Neural cell (in vitro differentiated cells): ENCODE data around the gene COL9A1. TPM values are rescaled to one million over a fixed set of nuclear protein-coding genes. Genes with fewer than 3 reads are reported as not detected.

Experiments
- H2AFZ ChIP-seq: fragments of 200-600, 300-800 bp; sonication (generic), shearing (Covaris generic); 2 replicates; pipeline ENCODE4 v1.6.0; 2014; ENCODE audit warnings: low read depth, mild to moderate bottlenecking, antibody characterized with exemption, low read length, moderate library complexity
- H3F3A ChIP-seq: fragments of 200-600 bp; shearing (Covaris generic); 2 replicates; pipeline ENCODE4 v1.6.1; 2016; ENCODE audit warnings: mild to moderate bottlenecking, moderate library complexity, mixed read lengths, antibody characterized with exemption, low read length; ENCODE audit not compliant: insufficient read depth, poor library complexity, severe bottlenecking
- H3K27ac ChIP-seq: fragments of 200-600, 300-800 bp; sonication (generic), shearing (Covaris generic); 2 replicates; pipeline ENCODE4 v1.5.1; 2014; ENCODE audit warnings: mild to moderate bottlenecking, low read length, moderate library complexity
- H3K27me3 ChIP-seq: fragments of 300-800, 200-600 bp; sonication (generic), shearing (Covaris generic); 2 replicates; pipeline ENCODE4 v1.6.0; 2014; ENCODE audit warnings: mild to moderate bottlenecking, low read depth, low read length, moderate library complexity; ENCODE audit not compliant: insufficient read depth
- H3K36me3 ChIP-seq: fragments of 300-800, 200-600 bp; sonication (generic), shearing (Covaris generic); 2 replicates; pipeline ENCODE4 v1.5.1; 2014; ENCODE audit warnings: mild to moderate bottlenecking, antibody characterized with exemption, low read length, moderate library complexity; ENCODE audit not compliant: insufficient read depth
- H3K4me2 ChIP-seq: fragments of 300-800, 200-600 bp; sonication (generic), shearing (Covaris generic); 2 replicates; pipeline ENCODE4 v1.6.0; 2014; ENCODE audit warnings: mild to moderate bottlenecking, low read length
- H3K4me3 ChIP-seq: fragments of 300-800, 200-600 bp; sonication (generic), shearing (Covaris generic); 2 replicates; pipeline ENCODE4 v1.5.1; 2014; ENCODE audit warnings: mild to moderate bottlenecking, low read length, moderate library complexity
- H3K79me2 ChIP-seq: fragments of 200-600 bp; shearing (Covaris generic); replicated peaks from 2 replicates; pipeline ENCODE4 v1.6.0; 2014; ENCODE audit warnings: mild to moderate bottlenecking, low read length, moderate library complexity; ENCODE audit not compliant: insufficient read depth
- H3K9ac ChIP-seq: fragments of 300-800, 200-600 bp; sonication (generic), shearing (Covaris generic); 2 replicates; pipeline ENCODE4 v1.6.1; 2016; ENCODE audit warnings: mild to moderate bottlenecking, low read length, mixed read lengths
- H3K9me2 ChIP-seq: fragments of 200-600 bp; shearing (Covaris generic); 2 replicates; pipeline ENCODE4 v1.6.1; 2016; ENCODE audit warnings: mild to moderate bottlenecking, low read length, mixed read lengths; ENCODE audit not compliant: insufficient read depth
- H3K9me3 ChIP-seq: fragments of 200-600, 300-800 bp; sonication (generic), shearing (Covaris generic); 2 replicates; pipeline ENCODE4 v1.6.1; 2016; ENCODE audit warnings: mild to moderate bottlenecking, mixed run types, low read length, moderate library complexity, mixed read lengths
- H4K20me1 ChIP-seq: fragments of 200-600 bp; shearing (Covaris generic); 2 replicates; pipeline ENCODE4 v1.6.1; 2016; ENCODE audit warnings: mild to moderate bottlenecking, mixed run types; ENCODE audit not compliant: insufficient read depth
- EP300 ChIP-seq: fragments of 450-650 bp; conservative IDR thresholded peaks from 2 replicates; pipeline ENCODE4 v1.6.1; 2014; ENCODE audit warnings: antibody characterized with exemption, mild to moderate bottlenecking, moderate library complexity; ENCODE audit not compliant: poor library complexity, severe bottlenecking
- EZH2 ChIP-seq: fragments of 200-600, 300-800 bp; shearing (Covaris generic), sonication (generic); IDR thresholded peaks from 2 replicates; pipeline ENCODE4 v1.6.1; 2014; ENCODE audit warnings: antibody characterized with exemption, low read length, borderline replicate concordance, mild to moderate bottlenecking; ENCODE audit not compliant: insufficient read depth, poor library complexity, severe bottlenecking
- MXI1 ChIP-seq: fragments of 450-650 bp; conservative IDR thresholded peaks from 2 replicates; pipeline ENCODE4 v1.6.1; 2014; ENCODE audit warnings: antibody characterized with exemption, mild to moderate bottlenecking; ENCODE audit not compliant: poor library complexity, severe bottlenecking
- POLR2AphosphoS5 ChIP-seq: IDR thresholded peaks from 2 replicates; pipeline ENCODE4 v1.6.1; 2012
- RAD21 ChIP-seq: fragments of 450-650 bp; conservative IDR thresholded peaks from 2 replicates; pipeline ENCODE4 v1.6.1; 2014; ENCODE audit warnings: antibody characterized with exemption, mild to moderate bottlenecking, moderate library complexity
- SMC3 ChIP-seq: fragments of 450-650 bp; conservative IDR thresholded peaks from 2 replicates; pipeline ENCODE4 v1.6.1; 2014; ENCODE audit warnings: antibody characterized with exemption, mild to moderate bottlenecking, moderate library complexity; ENCODE audit not compliant: poor library complexity
- TAF1 ChIP-seq: IDR thresholded peaks from 2 replicates; pipeline ENCODE4 v1.6.1; 2012; ENCODE audit warnings: low read depth
- polyA minus RNA-seq: library from RNA; depleted of rRNA, polyadenylated mRNA; stranded (reverse); fragments of >200 nt; gene quantifications from 2 replicates; pipeline ENCODE4 v1.2.3, GENCODE V29; 2014
- polyA plus RNA-seq: library from polyadenylated mRNA; depleted of rRNA; stranded (reverse); fragments of >200 nt; gene quantifications from 2 replicates; pipeline ENCODE4 v1.2.3, GENCODE V29; 2014
- TF ChIP-seq, protein P1 (sequence below): IDR thresholded peaks from 2 replicates; pipeline ENCODE4 v1.6.1; 2012; ENCODE audit warnings: borderline replicate concordance
- TF ChIP-seq, protein P2 (sequence below): fragments of 450-650 bp; IDR thresholded peaks from 2 replicates; pipeline ENCODE4 v1.5.1; 2014; ENCODE audit warnings: antibody characterized with exemption, mild to moderate bottlenecking, moderate library complexity; ENCODE audit not compliant: poor library complexity, severe bottlenecking

Gene COL9A1
- 1.0 and 1.8 TPM in 2 replicates for polyA plus RNA-seq
- polyA minus RNA-seq, result 0.46 and 0.97 TPM in 2 replicates

DNA sequence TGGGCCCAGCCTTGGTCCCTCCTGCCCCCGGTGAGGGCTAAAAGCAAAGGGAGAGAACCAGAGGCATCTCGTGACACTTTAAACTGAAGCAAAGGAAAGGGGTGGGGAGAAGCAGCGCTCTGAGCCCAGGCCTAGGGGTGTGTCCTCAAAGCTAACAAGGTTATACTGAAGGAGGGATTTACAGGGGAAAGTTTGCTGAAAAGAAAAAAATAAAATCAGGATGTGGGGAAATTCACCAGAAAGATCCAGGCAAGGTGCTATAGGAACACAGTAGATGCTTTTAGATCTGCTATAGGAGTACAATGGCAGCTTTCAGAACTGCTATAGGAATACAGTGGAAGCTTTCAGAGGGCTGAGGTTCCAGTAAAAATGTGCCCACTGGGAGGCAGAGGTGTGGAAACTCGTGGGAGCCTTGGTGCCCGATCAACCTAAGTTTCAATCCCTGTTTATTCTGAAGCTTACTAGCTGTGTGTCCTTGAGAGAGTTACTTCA is at the start of gene COL9A1:
Gene COL9A1, minus strand, starts transcription at position 51 of the 492 bp plus-strand sequence. CDS start 160 bp downstream, outside the sequence.
- H3K27ac ChIP-seq, result no peak within 1 kb of the TSS

DNA sequence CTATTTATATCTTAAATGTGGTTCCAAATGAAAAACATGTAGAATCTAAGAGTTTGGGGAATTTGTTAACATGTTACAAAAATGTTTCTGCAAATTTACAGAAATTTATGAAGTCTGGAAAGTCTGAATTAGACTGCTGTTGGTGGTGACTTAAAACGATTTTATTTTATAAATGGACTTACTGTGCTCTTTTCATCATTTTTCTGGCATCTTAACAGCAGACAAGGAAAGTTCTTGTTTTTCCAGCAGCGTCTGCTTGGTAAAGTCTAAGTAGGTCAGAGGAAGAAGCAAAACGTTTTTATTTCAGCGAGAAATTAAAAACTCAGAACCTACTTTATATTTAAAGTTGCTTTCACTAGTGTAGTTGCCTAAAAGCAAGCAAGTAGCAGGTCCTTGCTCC is 48.6 kb upstream of the COL9A1 start:
- no peaks in the 10 kb centered on the region for H3K36me3 ChIP-seq
- H4K20me1 ChIP-seq, result no peaks in the 10 kb centered on the region
- H3K27ac ChIP-seq, result no peak overlapping the region
- H3K9me3 ChIP-seq, result no peaks in the 10 kb centered on the region
- H3F3A ChIP-seq, result no peaks in the 10 kb centered on the region
- H3K9me2 ChIP-seq, result no peaks in the 10 kb centered on the region
- no peak overlapping the region for H3K9ac ChIP-seq
- H3K4me2 ChIP-seq, result no peak overlapping the region
- TF ChIP-seq, protein P1, sequence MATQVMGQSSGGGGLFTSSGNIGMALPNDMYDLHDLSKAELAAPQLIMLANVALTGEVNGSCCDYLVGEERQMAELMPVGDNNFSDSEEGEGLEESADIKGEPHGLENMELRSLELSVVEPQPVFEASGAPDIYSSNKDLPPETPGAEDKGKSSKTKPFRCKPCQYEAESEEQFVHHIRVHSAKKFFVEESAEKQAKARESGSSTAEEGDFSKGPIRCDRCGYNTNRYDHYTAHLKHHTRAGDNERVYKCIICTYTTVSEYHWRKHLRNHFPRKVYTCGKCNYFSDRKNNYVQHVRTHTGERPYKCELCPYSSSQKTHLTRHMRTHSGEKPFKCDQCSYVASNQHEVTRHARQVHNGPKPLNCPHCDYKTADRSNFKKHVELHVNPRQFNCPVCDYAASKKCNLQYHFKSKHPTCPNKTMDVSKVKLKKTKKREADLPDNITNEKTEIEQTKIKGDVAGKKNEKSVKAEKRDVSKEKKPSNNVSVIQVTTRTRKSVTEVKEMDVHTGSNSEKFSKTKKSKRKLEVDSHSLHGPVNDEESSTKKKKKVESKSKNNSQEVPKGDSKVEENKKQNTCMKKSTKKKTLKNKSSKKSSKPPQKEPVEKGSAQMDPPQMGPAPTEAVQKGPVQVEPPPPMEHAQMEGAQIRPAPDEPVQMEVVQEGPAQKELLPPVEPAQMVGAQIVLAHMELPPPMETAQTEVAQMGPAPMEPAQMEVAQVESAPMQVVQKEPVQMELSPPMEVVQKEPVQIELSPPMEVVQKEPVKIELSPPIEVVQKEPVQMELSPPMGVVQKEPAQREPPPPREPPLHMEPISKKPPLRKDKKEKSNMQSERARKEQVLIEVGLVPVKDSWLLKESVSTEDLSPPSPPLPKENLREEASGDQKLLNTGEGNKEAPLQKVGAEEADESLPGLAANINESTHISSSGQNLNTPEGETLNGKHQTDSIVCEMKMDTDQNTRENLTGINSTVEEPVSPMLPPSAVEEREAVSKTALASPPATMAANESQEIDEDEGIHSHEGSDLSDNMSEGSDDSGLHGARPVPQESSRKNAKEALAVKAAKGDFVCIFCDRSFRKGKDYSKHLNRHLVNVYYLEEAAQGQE, result no peak
- no peak for TF ChIP-seq POLR2AphosphoS5
- no peak for TF ChIP-seq TAF1
- TF ChIP-seq RAD21, result no peak
- TF ChIP-seq EP300, result no peak
- no peak for TF ChIP-seq SMC3
- TF ChIP-seq, protein P2, sequence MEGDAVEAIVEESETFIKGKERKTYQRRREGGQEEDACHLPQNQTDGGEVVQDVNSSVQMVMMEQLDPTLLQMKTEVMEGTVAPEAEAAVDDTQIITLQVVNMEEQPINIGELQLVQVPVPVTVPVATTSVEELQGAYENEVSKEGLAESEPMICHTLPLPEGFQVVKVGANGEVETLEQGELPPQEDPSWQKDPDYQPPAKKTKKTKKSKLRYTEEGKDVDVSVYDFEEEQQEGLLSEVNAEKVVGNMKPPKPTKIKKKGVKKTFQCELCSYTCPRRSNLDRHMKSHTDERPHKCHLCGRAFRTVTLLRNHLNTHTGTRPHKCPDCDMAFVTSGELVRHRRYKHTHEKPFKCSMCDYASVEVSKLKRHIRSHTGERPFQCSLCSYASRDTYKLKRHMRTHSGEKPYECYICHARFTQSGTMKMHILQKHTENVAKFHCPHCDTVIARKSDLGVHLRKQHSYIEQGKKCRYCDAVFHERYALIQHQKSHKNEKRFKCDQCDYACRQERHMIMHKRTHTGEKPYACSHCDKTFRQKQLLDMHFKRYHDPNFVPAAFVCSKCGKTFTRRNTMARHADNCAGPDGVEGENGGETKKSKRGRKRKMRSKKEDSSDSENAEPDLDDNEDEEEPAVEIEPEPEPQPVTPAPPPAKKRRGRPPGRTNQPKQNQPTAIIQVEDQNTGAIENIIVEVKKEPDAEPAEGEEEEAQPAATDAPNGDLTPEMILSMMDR, result no peak
- no peak for TF ChIP-seq EZH2
- no peak for TF ChIP-seq MXI1
- no peaks in the 10 kb centered on the region for H3K79me2 ChIP-seq
- H3K27me3 ChIP-seq, result no peaks in the 10 kb centered on the region
- no peak overlapping the region for H2AFZ ChIP-seq
- H3K4me3 ChIP-seq, result no peak overlapping the region

More for the DNA sequence above, at the start of gene COL9A1:
- no peaks in the 10 kb centered on the region for H4K20me1 ChIP-seq
- no peak within 1 kb of the TSS for H2AFZ ChIP-seq
- no peak within 1 kb of the TSS for H3K4me3 ChIP-seq
- H3K9ac ChIP-seq, result no peak within 1 kb of the TSS
- no peak within 1 kb of the TSS for H3K4me2 ChIP-seq
- H3K79me2 ChIP-seq, result no peaks in the 10 kb centered on the region
- H3K27me3 ChIP-seq, result no peaks in the 10 kb centered on the region
- no peaks in the 10 kb centered on the region for H3K9me2 ChIP-seq
- TF ChIP-seq EZH2 (no peak), TAF1 (no peak), POLR2AphosphoS5 (no peak), EP300 (no peak), RAD21 (no peak), MXI1 (no peak), SMC3 (no peak)
- TF ChIP-seq, protein P2, result no peak
- TF ChIP-seq, protein P1, result no peak
- H3K36me3 ChIP-seq, result no peaks in the 10 kb centered on the region
- H3F3A ChIP-seq, result no peaks in the 10 kb centered on the region
- no peaks in the 10 kb centered on the region for H3K9me3 ChIP-seq
